ENCODE measurements around the gene SRSF5.

Gene SRSF5

GRCh38 chr14:69814397-69814796, 47.5 kb downstream of the SRSF5 start:
- H3K9me3 ChIP-seq (replicated peaks in 1 of 2; ENCODE audit: control insufficient read depth in 2 of 2, insufficient read depth in 1 of 2, low read depth in 1 of 2, low read length in 2 of 2) = peaks cover 2 to 3% of the 10 kb centered on the region in 2 donors
- no peak overlapping the region for H2AK5ac ChIP-seq (ENCODE audit: low read depth, low read length)
- WGBS, 2 donors (ENCODE audit: extremely low coverage in 2 of 2, insufficient read length in 2 of 2, insufficient replicate concordance in 1 of 2) = no CpG with 5 or more reads among the region's 3 CpGs
- H3K18ac ChIP-seq (ENCODE audit: low read length) = no peak overlapping the region
- H2BK15ac ChIP-seq (ENCODE audit: low read length) = no peak overlapping the region
- H2AFZ ChIP-seq (ENCODE audit: low read length) = no peak overlapping the region
- no peak overlapping the region for H2BK12ac ChIP-seq (ENCODE audit: low read length)
- H3K23ac ChIP-seq (ENCODE audit: low read depth, low read length, poor library complexity) = no peak overlapping the region
- H4K91ac ChIP-seq (ENCODE audit: low read depth, low read length, poor library complexity) = no peak overlapping the region
- no peak overlapping the region for H3K9ac ChIP-seq (ENCODE audit: low read depth, low read length, poor library complexity)
- no peak for DNase-seq (ENCODE audit: low spot score)
- H3K27me3 ChIP-seq (ENCODE audit: control insufficient read depth in 3 of 3, insufficient read depth in 3 of 3, low read depth in 1 of 3, low read length in 3 of 3) = peaks cover 0 to 17% (median 2%) of the 10 kb centered on the region in 3 experiments
- no peak overlapping the region for H2BK120ac ChIP-seq (ENCODE audit: low read depth, low read length)
- H4K8ac ChIP-seq (ENCODE audit: low read depth, low read length) = no peak overlapping the region
- no peaks in the 10 kb centered on the region for H3K79me1 ChIP-seq (ENCODE audit: low read depth, low read length)
- no peak overlapping the region for H3K4me3 ChIP-seq (ENCODE audit: low read length in 2 of 2)
- no peaks in the 10 kb centered on the region for H3K36me3 ChIP-seq (replicated peaks in 1 of 2; ENCODE audit: control insufficient read depth in 2 of 2, insufficient read depth in 2 of 2, low read length in 2 of 2)
- no peak overlapping the region for H3K27ac ChIP-seq (replicated peaks; ENCODE audit: low read length)
- H2BK5ac ChIP-seq (ENCODE audit: low read length) = no peak overlapping the region
- H3K4me1 ChIP-seq (ENCODE audit: control insufficient read depth in 2 of 2, insufficient read depth in 1 of 2, low read depth in 1 of 2, low read length in 2 of 2) = peaks cover 2 to 6% of the 10 kb centered on the region in 2 donors
- H3K14ac ChIP-seq (ENCODE audit: low read length) = no peak overlapping the region
- no peak overlapping the region for H3K4ac ChIP-seq (ENCODE audit: low read length)
- H3K4me2 ChIP-seq (ENCODE audit: insufficient read depth, low read length, poor library complexity, severe bottlenecking) = no peak overlapping the region

GRCh38 chr14:69815556-69815955, 48.6 kb downstream of the SRSF5 start:
- Histone ChIP-seq H3K4me2 (ENCODE audit: insufficient read depth, low read length, poor library complexity, severe bottlenecking) (no peak overlapping the region), H2AK5ac (ENCODE audit: low read depth, low read length) (no peak overlapping the region), H3K9ac (ENCODE audit: low read depth, low read length, poor library complexity) (no peak overlapping the region), H2BK120ac (ENCODE audit: low read depth, low read length) (no peak overlapping the region), H2BK15ac (ENCODE audit: low read length) (no peak overlapping the region), H3K4ac (ENCODE audit: low read length) (no peak overlapping the region), H2AFZ (ENCODE audit: low read length) (no peak overlapping the region), H3K14ac (ENCODE audit: low read length) (no peak overlapping the region), H3K23ac (ENCODE audit: low read depth, low read length, poor library complexity) (no peak overlapping the region), H3K79me1 (ENCODE audit: low read depth, low read length) (no peaks in the 10 kb centered on the region), H2BK5ac (ENCODE audit: low read length) (no peak overlapping the region), H4K91ac (ENCODE audit: low read depth, low read length, poor library complexity) (no peak overlapping the region), H3K27me3 (ENCODE audit: control insufficient read depth in 3 of 3, insufficient read depth in 3 of 3, low read depth in 1 of 3, low read length in 3 of 3) (peaks cover 0 to 14% (median 0%) of the 10 kb centered on the region in 3 experiments), H2BK12ac (ENCODE audit: low read length) (no peak overlapping the region), H3K9me3 (replicated peaks in 1 of 2; ENCODE audit: control insufficient read depth in 2 of 2, insufficient read depth in 1 of 2, low read depth in 1 of 2, low read length in 2 of 2) (peaks cover 2 to 3% of the 10 kb centered on the region in 2 donors), H3K4me3 (ENCODE audit: low read length in 2 of 2) (no peak overlapping the region), H3K4me1 (ENCODE audit: control insufficient read depth in 2 of 2, insufficient read depth in 1 of 2, low read depth in 1 of 2, low read length in 2 of 2) (peaks cover 5 to 6% of the 10 kb centered on the region in 2 donors), H4K8ac (ENCODE audit: low read depth, low read length) (no peak overlapping the region), H3K18ac (ENCODE audit: low read length) (no peak overlapping the region), H3K27ac (replicated peaks; ENCODE audit: low read length) (no peak overlapping the region), H3K36me3 (replicated peaks in 1 of 2; ENCODE audit: control insufficient read depth in 2 of 2, insufficient read depth in 2 of 2, low read length in 2 of 2) (no peaks in the 10 kb centered on the region)
- no peak for DNase-seq (ENCODE audit: low spot score)
- no CpG with 5 or more reads among the region's 5 CpGs for WGBS, 2 donors (ENCODE audit: extremely low coverage in 2 of 2, insufficient read length in 2 of 2, insufficient replicate concordance in 1 of 2)

- peaks cover 0 to 14% (median 0%) of the 10 kb centered on the region in 3 experiments for H3K27me3 ChIP-seq (ENCODE audit: control insufficient read depth in 3 of 3, insufficient read depth in 3 of 3, low read depth in 1 of 3, low read length in 3 of 3)
- no CpG with 5 or more reads among the region's 5 CpGs for WGBS, 2 donors (ENCODE audit: extremely low coverage in 2 of 2, insufficient read length in 2 of 2, insufficient replicate concordance in 1 of 2)
Measured at GRCh38 chr14:69816216-69816615, 49.3 kb downstream of the SRSF5 start.

GRCh38 chr14:69818758-69819191, 51.8 kb downstream of the SRSF5 start:
- Histone ChIP-seq H4K91ac (ENCODE audit: low read depth, low read length, poor library complexity) (no peak overlapping the region), H3K4me3 (ENCODE audit: low read length in 2 of 2) (no peak overlapping the region), H3K4me2 (ENCODE audit: insufficient read depth, low read length, poor library complexity, severe bottlenecking) (no peak overlapping the region), H2AK5ac (ENCODE audit: low read depth, low read length) (no peak overlapping the region), H3K9ac (ENCODE audit: low read depth, low read length, poor library complexity) (no peak overlapping the region), H3K18ac (ENCODE audit: low read length) (no peak overlapping the region), H3K27me3 (ENCODE audit: control insufficient read depth in 3 of 3, insufficient read depth in 3 of 3, low read depth in 1 of 3, low read length in 3 of 3) (peaks cover 0 to 11% (median 0%) of the 10 kb centered on the region in 3 experiments), H3K14ac (ENCODE audit: low read length) (no peak overlapping the region), H2BK15ac (ENCODE audit: low read length) (no peak overlapping the region), H2BK120ac (ENCODE audit: low read depth, low read length) (no peak overlapping the region), H3K4me1 (ENCODE audit: control insufficient read depth in 2 of 2, insufficient read depth in 1 of 2, low read depth in 1 of 2, low read length in 2 of 2) (peaks cover 2 to 5% of the 10 kb centered on the region in 2 donors), H2AFZ (ENCODE audit: low read length) (peak overlapping the region; percentile 66), H3K9me3 (replicated peaks in 1 of 2; ENCODE audit: control insufficient read depth in 2 of 2, insufficient read depth in 1 of 2, low read depth in 1 of 2, low read length in 2 of 2) (peaks cover 0 to 2% of the 10 kb centered on the region in 2 donors), H3K27ac (replicated peaks; ENCODE audit: low read length) (no peak overlapping the region), H3K4ac (ENCODE audit: low read length) (no peak overlapping the region), H3K79me1 (ENCODE audit: low read depth, low read length) (no peaks in the 10 kb centered on the region), H2BK5ac (ENCODE audit: low read length) (no peak overlapping the region), H3K23ac (ENCODE audit: low read depth, low read length, poor library complexity) (no peak overlapping the region), H4K8ac (ENCODE audit: low read depth, low read length) (no peak overlapping the region), H2BK12ac (ENCODE audit: low read length) (no peak overlapping the region), H3K36me3 (replicated peaks in 1 of 2; ENCODE audit: control insufficient read depth in 2 of 2, insufficient read depth in 2 of 2, low read length in 2 of 2) (no peaks in the 10 kb centered on the region)
- DNase-seq (ENCODE audit: low spot score) = peak; percentile 87
- WGBS, 2 donors (ENCODE audit: extremely low coverage in 2 of 2, insufficient read length in 2 of 2, insufficient replicate concordance in 1 of 2) = no CpG with 5 or more reads among the region's 11 CpGs

More at GRCh38 chr14:69816216-69816615, 49.3 kb downstream of the SRSF5 start:
- Histone ChIP-seq H2BK120ac (ENCODE audit: low read depth, low read length) (no peak overlapping the region), H3K23ac (ENCODE audit: low read depth, low read length, poor library complexity) (no peak overlapping the region), H3K4me2 (ENCODE audit: insufficient read depth, low read length, poor library complexity, severe bottlenecking) (no peak overlapping the region), H3K36me3 (replicated peaks in 1 of 2; ENCODE audit: control insufficient read depth in 2 of 2, insufficient read depth in 2 of 2, low read length in 2 of 2) (no peaks in the 10 kb centered on the region), H3K18ac (ENCODE audit: low read length) (no peak overlapping the region), H3K9me3 (replicated peaks in 1 of 2; ENCODE audit: control insufficient read depth in 2 of 2, insufficient read depth in 1 of 2, low read depth in 1 of 2, low read length in 2 of 2) (peaks cover 2 to 3% of the 10 kb centered on the region in 2 donors), H3K14ac (ENCODE audit: low read length) (no peak overlapping the region), H3K4ac (ENCODE audit: low read length) (no peak overlapping the region), H4K91ac (ENCODE audit: low read depth, low read length, poor library complexity) (no peak overlapping the region), H2BK15ac (ENCODE audit: low read length) (no peak overlapping the region), H2BK5ac (ENCODE audit: low read length) (no peak overlapping the region), H2AFZ (ENCODE audit: low read length) (no peak overlapping the region), H3K4me3 (ENCODE audit: low read length in 2 of 2) (no peak overlapping the region), H4K8ac (ENCODE audit: low read depth, low read length) (no peak overlapping the region), H3K79me1 (ENCODE audit: low read depth, low read length) (no peaks in the 10 kb centered on the region), H2BK12ac (ENCODE audit: low read length) (no peak overlapping the region), H3K27ac (replicated peaks; ENCODE audit: low read length) (no peak overlapping the region), H3K4me1 (ENCODE audit: control insufficient read depth in 2 of 2, insufficient read depth in 1 of 2, low read depth in 1 of 2, low read length in 2 of 2) (peaks cover 3 to 5% of the 10 kb centered on the region in 2 donors), H2AK5ac (ENCODE audit: low read depth, low read length) (no peak overlapping the region), H3K9ac (ENCODE audit: low read depth, low read length, poor library complexity) (no peak overlapping the region)
- no peak for DNase-seq (ENCODE audit: low spot score)

Data from neuronal stem cell (in vitro differentiated cells).